Ramos (cell line): ENCODE data around the gene RASGEF1C.

ENCODE experiments used
- in situ Hi-C: fragments of 300-500 bp; cut with MboI; formaldehyde crosslinking; loops from one replicate; pipeline ENCODE4 v1.14.3; 2022; ENCODE audit warnings: low sequenced_read_pairs; ENCODE audit not compliant: unreplicated experiment

RASGEF1C gene

GRCh38 chr5:180212363-180213255 lies 3.6 kb upstream of the RASGEF1C start:
- in situ Hi-C loops: loop anchor here (25.0 kb wide), 1 partner anchor 250 kb away; no protein-coding TSS in a partner anchor

GRCh38 chr5:180211761-180212035 lies 2.7 kb upstream of the RASGEF1C start:
- in situ Hi-C loops: loop anchor here (25.0 kb wide), 1 partner anchor 251 kb away; no protein-coding TSS in a partner anchor

DNA sequence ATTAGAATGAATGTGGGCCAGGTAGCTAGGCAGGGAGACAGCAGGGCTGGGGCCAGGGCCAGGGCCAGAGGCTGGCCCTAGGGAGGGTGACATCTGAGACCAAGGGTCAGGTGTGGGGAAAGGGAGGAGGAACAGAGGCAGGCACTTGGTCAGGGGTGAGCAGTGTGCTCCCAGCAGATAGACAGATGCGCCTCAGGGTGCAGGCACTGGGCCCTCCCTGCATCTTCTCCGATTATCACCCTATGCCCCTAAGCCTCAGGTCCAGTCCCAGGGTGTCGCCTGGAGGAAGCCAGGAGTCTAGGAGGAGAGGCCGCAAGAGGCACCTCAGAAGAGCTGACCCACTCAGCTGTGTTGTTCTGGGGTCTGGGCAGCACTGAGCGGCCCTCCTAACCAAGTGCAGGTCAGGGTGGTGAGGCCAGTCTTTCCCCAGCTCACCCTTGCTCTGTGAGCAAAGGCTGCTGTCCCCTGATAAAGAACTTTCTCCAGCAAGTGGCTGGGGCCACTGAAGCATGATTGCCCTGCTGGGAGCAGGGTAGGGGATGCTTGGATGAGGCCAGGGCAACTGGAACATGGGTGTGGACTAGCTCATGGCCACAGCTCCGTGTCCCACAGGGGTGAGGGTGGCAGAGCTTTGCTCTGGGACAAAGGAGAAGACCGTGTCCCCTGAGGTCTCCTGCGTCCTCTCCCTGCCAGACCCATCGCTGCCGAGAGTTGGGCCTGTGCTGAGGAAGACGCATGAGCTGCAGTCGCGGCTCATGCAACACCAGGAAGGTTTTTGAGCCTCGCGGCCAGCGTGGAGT lies 2.1 kb upstream of the RASGEF1C start:
- in situ Hi-C loops: loop anchor here (25.0 kb wide), 1 partner anchor 251 kb away; no protein-coding TSS in a partner anchor

DNA sequence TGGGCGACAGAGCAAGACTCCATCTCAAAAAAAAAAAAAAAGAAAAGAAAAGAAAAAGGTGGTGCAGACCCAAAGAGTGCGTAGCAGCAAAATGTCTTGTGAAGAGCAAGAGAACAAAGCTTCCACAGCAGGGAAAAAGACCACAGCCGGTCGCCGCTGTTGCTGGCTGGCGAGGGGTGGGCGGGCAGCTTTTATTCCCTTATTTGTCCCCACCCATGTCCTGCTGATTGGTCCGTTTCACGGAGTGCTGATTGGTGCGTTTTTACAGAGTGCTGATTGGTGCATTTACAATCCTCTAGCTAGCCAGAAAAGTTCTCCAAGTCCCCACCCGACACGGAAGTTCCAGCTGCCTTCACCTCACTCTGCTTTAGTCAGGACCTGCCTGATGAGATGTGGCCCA lies 1.1 kb upstream of the RASGEF1C start:
- in situ Hi-C loops: loop anchor here (25.0 kb wide), 1 partner anchor 252 kb away; no protein-coding TSS in a partner anchor

GRCh38 chr5:180208435-180209081 lies 453 bp downstream of the RASGEF1C start:
- in situ Hi-C loops: loop anchor here (25.0 kb wide), 1 partner anchor 254 kb away; no protein-coding TSS in a partner anchor

- in situ Hi-C loops: loop anchor here (25.0 kb wide), 1 partner anchor 254 kb away; no protein-coding TSS in a partner anchor
Measured at GRCh38 chr5:180208038-180208434, 975 bp downstream of the RASGEF1C start.

DNA sequence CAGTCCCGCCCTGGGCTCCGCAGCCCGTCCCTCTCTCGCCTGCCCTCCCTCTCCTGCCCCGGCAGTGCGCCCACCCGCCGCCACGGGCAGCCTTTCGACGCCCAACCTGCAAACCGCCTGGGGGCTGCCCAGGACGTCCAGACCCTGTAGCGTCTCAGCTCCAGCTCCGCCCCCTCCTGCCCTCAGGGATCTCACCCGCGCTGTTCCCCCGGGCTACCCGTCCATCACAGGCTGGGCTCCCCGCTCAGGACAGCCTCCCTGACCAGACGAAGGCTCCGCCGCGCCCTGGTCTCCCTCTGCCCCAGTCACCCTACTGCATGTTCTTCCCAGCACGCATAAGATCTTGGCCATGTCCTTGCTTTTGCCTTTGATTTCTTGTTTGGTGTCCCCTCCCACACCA lies 1.4 kb downstream of the RASGEF1C start:
- in situ Hi-C loops: loop anchor here (25.0 kb wide), 1 partner anchor 255 kb away; no protein-coding TSS in a partner anchor

DNA sequence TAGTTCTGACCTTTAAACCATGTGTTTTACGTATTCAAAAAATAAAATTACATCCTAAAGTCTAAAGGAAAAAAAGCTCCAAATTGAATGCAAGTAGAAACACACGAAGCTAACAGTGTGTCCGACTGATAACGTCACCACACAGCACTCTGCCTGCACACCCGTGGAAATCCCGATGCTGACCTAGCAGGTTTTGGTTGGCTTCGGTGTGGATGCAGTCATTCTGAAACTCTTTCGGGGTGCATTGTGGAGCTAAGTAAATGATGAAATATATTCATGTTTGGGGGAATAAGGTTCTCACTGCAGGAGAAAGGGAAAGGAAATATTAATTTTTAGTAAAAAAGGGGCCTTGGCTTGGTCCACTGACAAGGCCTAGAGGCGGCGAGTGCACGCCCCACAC lies 2.0 kb downstream of the RASGEF1C start:
- in situ Hi-C loops: loop anchor here (25.0 kb wide), 1 partner anchor 255 kb away; no protein-coding TSS in a partner anchor

- in situ Hi-C loops: loop anchor here (25.0 kb wide), 1 partner anchor 256 kb away; no protein-coding TSS in a partner anchor
Measured at GRCh38 chr5:180205916-180206315, 3.1 kb downstream of the RASGEF1C start.

GRCh38 chr5:180204276-180204819 lies 4.7 kb downstream of the RASGEF1C start:
- in situ Hi-C loops: loop anchor here (25.0 kb wide), 1 partner anchor 258 kb away; no protein-coding TSS in a partner anchor

GRCh38 chr5:180202939-180203573 lies 6.0 kb downstream of the RASGEF1C start:
- in situ Hi-C loops: loop anchor here (25.0 kb wide), 1 partner anchor 259 kb away; no protein-coding TSS in a partner anchor

DNA sequence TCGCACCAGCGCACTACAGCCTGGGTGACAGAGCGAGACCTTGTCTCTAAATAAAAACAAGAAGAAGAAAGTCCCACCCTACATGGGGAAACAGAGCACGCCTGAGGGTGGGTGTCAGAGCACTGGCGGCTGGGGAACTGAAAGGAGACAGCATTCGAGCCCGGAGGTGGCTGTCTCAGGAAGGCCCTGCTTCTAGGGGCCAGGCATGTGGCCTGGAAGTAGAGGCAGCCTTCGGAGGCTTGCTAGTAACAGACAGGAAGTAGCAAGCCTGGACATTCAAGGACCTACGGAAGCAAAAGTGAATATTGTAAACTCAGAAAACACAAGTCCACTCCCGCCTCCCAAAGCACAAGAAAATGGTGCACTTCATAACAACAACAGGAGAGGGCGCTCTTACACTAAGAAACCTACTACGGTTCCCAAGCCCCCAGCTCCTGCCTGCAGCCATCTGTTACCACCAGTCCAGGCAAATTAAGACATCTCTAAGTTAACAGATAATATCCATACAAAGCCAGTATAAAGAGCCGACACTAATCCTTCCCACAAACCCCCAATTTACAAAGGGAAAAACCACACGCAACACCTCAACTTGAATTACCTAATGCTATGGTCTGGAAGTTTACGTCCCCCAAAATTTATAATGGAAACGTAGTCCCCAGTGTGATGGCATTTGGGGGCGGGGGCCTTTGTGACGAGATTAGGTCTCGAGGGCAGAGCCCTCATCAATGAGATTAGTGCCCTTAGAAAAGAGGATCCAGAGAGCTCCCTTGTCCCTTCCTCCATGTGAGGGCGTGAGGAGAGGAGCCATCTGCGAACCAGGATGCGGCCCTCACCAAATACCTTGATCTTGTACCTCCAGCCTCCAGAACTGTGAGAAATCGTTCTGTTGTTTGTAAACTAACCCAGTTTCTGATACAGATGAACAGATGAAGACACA lies 7.7 kb downstream of the RASGEF1C start:
- in situ Hi-C loops: loop anchor here (25.0 kb wide), 1 partner anchor 261 kb away; no protein-coding TSS in a partner anchor

DNA sequence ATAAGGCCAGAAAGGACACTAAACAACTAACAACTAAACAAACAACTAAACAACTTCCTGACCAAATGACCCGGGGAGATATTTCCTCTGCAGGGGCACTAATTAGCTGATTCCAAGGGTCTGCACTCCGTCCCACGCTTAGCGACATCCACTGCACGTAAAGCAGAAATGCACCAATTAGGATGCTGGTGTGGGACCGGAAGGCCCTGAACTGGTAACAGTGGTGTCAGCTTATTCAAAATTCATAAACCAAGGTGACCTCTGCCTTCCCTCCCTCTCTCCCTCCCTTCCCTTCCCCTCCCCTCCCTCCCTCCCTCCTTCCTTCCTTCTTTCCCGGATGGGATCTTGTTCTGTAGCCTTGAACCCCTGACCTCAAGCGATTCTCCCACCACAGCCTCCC lies 9.6 kb downstream of the RASGEF1C start:
- in situ Hi-C loops: loop anchor here (10.0 kb wide), 1 partner anchor 125 kb away; no protein-coding TSS in a partner anchor

- in situ Hi-C loops: loop anchor here (10.0 kb wide), 1 partner anchor 127 kb away; no protein-coding TSS in a partner anchor
Measured at GRCh38 chr5:180198208-180198607, 10.8 kb downstream of the RASGEF1C start.

DNA sequence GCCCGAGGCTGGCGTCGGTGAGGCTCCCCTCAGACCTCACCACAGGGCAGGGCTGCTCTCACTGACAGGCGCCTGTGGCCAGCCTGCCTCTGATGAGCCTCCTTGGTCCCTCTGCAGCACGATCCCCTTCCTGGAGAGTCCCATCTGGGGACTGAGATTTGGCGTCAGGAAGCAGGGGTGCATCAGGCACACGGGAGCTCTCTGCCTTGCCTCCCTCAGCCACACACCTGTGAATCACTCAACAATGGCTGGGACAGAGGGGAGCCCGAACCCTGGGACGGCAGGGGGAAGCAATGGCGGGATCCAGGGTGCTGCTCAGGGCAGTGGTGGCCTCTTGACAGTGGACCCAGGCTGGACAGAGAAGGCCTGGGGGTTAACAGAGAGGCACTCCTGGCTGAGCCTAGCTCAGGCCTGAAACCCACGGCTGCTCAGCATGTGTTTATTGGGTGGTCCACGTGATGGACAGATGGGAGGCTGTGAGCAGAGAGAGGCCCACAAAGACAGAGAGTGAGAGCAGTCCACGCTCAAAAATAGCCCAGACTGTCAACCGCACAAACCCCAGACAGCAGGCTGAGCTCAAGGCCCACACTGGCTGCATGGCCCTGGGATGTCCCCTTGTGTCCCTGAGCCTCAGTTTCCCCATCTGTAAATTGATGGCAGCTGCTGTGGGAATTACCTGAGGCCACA lies 11.9 kb downstream of the RASGEF1C start:
- in situ Hi-C loops: loop anchor here (10.0 kb wide), 1 partner anchor 128 kb away; no protein-coding TSS in a partner anchor

DNA sequence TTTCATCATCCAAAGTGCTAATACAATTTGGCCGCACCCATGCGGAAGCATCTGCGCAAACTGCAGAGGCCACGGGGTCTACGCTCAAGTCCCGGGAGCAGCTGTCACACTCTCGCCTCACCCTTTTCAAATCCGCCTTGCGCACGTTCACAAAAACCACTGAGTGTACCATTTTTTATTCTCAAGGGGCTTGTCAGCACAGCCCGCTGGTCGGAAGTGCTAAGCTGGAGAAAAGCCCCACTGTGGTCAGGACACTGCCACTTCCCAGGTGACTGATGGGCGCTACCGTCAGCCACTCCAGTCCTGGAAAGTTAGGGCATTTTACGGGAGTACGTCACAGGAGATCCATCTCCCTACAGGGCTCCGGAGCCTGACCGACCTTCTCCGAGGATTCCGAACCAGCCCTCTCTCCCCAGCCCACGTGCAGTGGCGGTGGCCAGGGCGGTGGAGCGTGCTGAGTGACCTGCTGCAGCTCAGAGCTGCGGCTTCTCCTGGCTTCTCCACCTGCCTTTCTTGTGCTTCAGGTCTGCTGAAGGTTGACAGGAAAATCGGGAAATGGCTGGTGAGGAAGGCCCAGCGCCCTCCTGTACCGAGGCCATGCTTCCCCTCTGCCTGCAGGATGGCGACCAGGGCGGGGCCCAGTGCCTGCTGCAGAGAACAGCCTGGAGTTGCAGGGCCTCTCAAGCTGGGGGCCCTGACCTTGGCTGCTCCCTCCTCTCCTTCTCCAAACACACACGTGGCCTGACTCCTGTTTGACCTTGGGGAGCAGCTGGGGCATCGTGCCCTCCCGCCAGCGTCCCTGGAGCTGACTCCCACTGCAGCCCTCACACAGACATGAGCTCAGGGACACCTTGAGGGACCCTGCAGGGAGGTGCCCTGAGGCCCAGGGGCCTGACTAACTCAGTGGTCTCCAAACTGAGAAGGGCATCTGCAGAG lies 14.3 kb downstream of the RASGEF1C start:
- in situ Hi-C loops: loop anchor here (10.0 kb wide), 1 partner anchor 130 kb away; no protein-coding TSS in a partner anchor
